Activated CD4-positive, alpha-beta T cell treated with anti-CD3 and anti-CD28 coated beads, Interleukin-2, amount 10 ng/mL, durations not matched to agents 7 days and 5 days (primary cell): Measurements from ENCODE around the gene SF3B1. TPM values are rescaled to one million over a fixed set of nuclear protein-coding genes. Genes with fewer than 3 reads are reported as not detected.
"Not testable (repeated sequence)": the region's sequence is repeated elsewhere in the genome, so short reads cannot be mapped to it uniquely, and the experiment has no call there.

Experiments
- CTCF ChIA-PET: fragments of 350-600 bp; sonication (Branson Sonifier 250); formaldehyde crosslinking; loops from one replicate; lab custom pipeline; 2021; ENCODE audit warnings: antibody characterized with exemption; lab: Charles Lee
- POLR2A ChIA-PET: fragments of 350-600 bp; sonication (Branson Sonifier 250); formaldehyde crosslinking; loops from one replicate; lab custom pipeline; 2021; ENCODE audit warnings: antibody characterized with exemption; lab: Charles Lee
- DNase-seq: peaks from one replicate; pipeline ENCODE4 v3.0.0-alpha.2; 2020
- H3K27ac Mint-ChIP-seq: one replicate; pipeline ENCODE4 v1.8.0; 2021; ENCODE audit warnings: mild to moderate bottlenecking, moderate library complexity, mixed read lengths
- H3K27me3 Mint-ChIP-seq: one replicate; pipeline ENCODE4 v1.8.0; 2021; ENCODE audit warnings: mixed read lengths
- H3K36me3 Mint-ChIP-seq: one replicate; pipeline ENCODE4 v1.8.0; 2021; ENCODE audit warnings: low read depth, mixed read lengths
- H3K4me1 Mint-ChIP-seq: one replicate; pipeline ENCODE4 v1.8.0; 2021; ENCODE audit warnings: mixed read lengths
- H3K4me3 Mint-ChIP-seq: one replicate; pipeline ENCODE4 v1.8.0; 2021; ENCODE audit warnings: mild to moderate bottlenecking, moderate library complexity, mixed read lengths
- H3K9me3 Mint-ChIP-seq: one replicate; pipeline ENCODE4 v1.8.0; 2021; ENCODE audit warnings: mixed read lengths
- total RNA-seq, 2 experiments: library from RNA; stranded (reverse); gene quantifications; one replicate each; pipeline ENCODE4 v1.2.3, GENCODE V29; 2021

Gene SF3B1
- total RNA-seq, 2 experiments from 2014 or later: 334 to 347 TPM

GRCh38 chr2:197349699-197350098, 85.1 kb downstream of the SF3B1 start:
- CTCF ChIA-PET: interaction anchor here (0.6 kb wide), 1 partner anchor 237 kb away, joined by 4 read pairs; no protein-coding TSS in a partner anchor
- Mint-ChIP-seq H3K9me3 (peaks cover 4% of the 10 kb centered on the region), H3K27ac (no peak overlapping the region), H3K36me3 (no peaks in the 10 kb centered on the region), H3K4me1 (peaks cover 2% of the 10 kb centered on the region), H3K4me3 (no peak overlapping the region), H3K27me3 (no peaks in the 10 kb centered on the region)
- POLR2A ChIA-PET: no interaction called here
- no peak for DNase-seq

GRCh38 chr2:197348721-197349360, 86.0 kb downstream of the SF3B1 start:
- no peak overlapping the region for H3K27ac Mint-ChIP-seq

GRCh38 chr2:197345846-197346370, 88.9 kb downstream of the SF3B1 start:
- peaks cover 4% of the 10 kb centered on the region for H3K9me3 Mint-ChIP-seq
- H3K36me3 Mint-ChIP-seq: no peaks in the 10 kb centered on the region
- no peaks in the 10 kb centered on the region for H3K27me3 Mint-ChIP-seq
- POLR2A ChIA-PET: no interaction called here
- H3K4me3 Mint-ChIP-seq: no peak overlapping the region
- CTCF ChIA-PET: interaction anchor here (0.7 to 2.4 kb wide), 5 partner anchors 10 to 72 kb away, joined by 3 to 7 read pairs (median 3); no protein-coding TSS in a partner anchor
- peaks cover 4% of the 10 kb centered on the region for H3K4me1 Mint-ChIP-seq
- H3K27ac Mint-ChIP-seq: no peak overlapping the region
- DNase-seq: no peak

More at GRCh38 chr2:197348721-197349360, 86.0 kb downstream of the SF3B1 start:
- peaks cover 4% of the 10 kb centered on the region for H3K9me3 Mint-ChIP-seq
- DNase-seq: no peak
- H3K4me3 Mint-ChIP-seq: no peak overlapping the region
- CTCF ChIA-PET: interaction anchor here (0.6 to 1.4 kb wide), 4 partner anchors 12 to 349 kb away, joined by 3 to 4 read pairs (median 3); no protein-coding TSS in a partner anchor
- no peaks in the 10 kb centered on the region for H3K27me3 Mint-ChIP-seq
- no peaks in the 10 kb centered on the region for H3K36me3 Mint-ChIP-seq
- peaks cover 2% of the 10 kb centered on the region for H3K4me1 Mint-ChIP-seq
- POLR2A ChIA-PET: no interaction called here

- H3K36me3 Mint-ChIP-seq, DNase-seq, H3K4me3 Mint-ChIP-seq, H3K9me3 Mint-ChIP-seq, H3K4me1 Mint-ChIP-seq, H3K27ac Mint-ChIP-seq, H3K27me3 Mint-ChIP-seq, POLR2A ChIA-PET: not testable (repeated sequence)
- CTCF ChIA-PET: interaction anchor here (0.9 kb wide), 1 partner anchor 10 kb away, joined by 3 read pairs; no protein-coding TSS in a partner anchor
Measured at GRCh38 chr2:197343968-197344367, 90.9 kb downstream of the SF3B1 start.

- H3K27me3 Mint-ChIP-seq: no peaks in the 10 kb centered on the region
- no peaks in the 10 kb centered on the region for H3K9me3 Mint-ChIP-seq
- peaks cover 12% of the 10 kb centered on the region for H3K4me1 Mint-ChIP-seq
- DNase-seq: no peak
- no peaks in the 10 kb centered on the region for H3K36me3 Mint-ChIP-seq
- ChIA-PET POLR2A (no interaction called here), CTCF (no interaction called here)
- H3K4me3 Mint-ChIP-seq: no peak overlapping the region
- H3K27ac Mint-ChIP-seq: no peak overlapping the region
Measured at GRCh38 chr2:197340591-197340990, 94.2 kb downstream of the SF3B1 start.

Other genes with a start within 250 kb of the SF3B1 start
- gene ANKRD44, start 124.2 kb downstream of the SF3B1 start, total RNA-seq: 100 to 1,000 TPM; 223 to 283 TPM
- gene COQ10B, start 18.5 kb upstream of the SF3B1 start, total RNA-seq: 10 to 100 TPM; 16.7 to 17.9 TPM
- 100 to 1,000 TPM; 212 to 223 TPM for gene HSPD1, start 64.8 kb upstream of the SF3B1 start, total RNA-seq
- gene HSPE1, start 65.4 kb upstream of the SF3B1 start, total RNA-seq: 10 to 100 TPM; 91.0 to 95.6 TPM
- 10 to 100 TPM; 17.1 to 18.9 TPM for gene MOB4, start 81.0 kb upstream of the SF3B1 start, total RNA-seq
- not detected for gene RFTN2, start 240.6 kb upstream of the SF3B1 start, total RNA-seq